ENCODE results near the gene FNDC4. TPM values are rescaled to one million over a fixed set of nuclear protein-coding genes. Genes with fewer than 3 reads are reported as not detected.

Gene FNDC4
- total RNA-seq, 6 experiments from 2014 or later = 3.1 to 6.9 (median 5.4) TPM

DNA sequence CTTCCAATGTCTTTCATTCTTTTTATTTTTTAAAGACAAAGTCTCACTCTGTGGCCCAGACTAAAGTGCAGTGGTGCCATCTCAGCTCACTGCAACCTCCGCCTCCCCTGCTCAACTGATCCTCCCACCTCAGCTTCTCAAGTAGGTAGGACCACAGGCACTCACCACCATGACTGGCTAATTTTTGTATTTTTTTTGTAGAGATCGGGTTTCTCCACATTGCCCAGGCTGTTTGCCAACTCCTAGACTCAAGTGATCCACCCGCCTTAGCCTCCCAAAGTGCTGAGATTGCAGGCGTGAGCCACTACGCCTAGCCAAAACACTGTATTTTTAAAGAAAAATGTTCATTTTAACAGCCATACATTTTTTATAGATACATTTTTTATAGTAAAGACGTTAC is 14.3 kb upstream of the FNDC4 start:
- Mint-ChIP-seq H3K27ac (no peak overlapping the region), H3K27me3 (ENCODE audit: insufficient read depth) (peaks cover 29% of the 10 kb centered on the region), H3K4me3 (no peak overlapping the region), H3K4me1 (ENCODE audit: low read depth) (no peaks in the 10 kb centered on the region), H3K9me3 (no peaks in the 10 kb centered on the region), H3K36me3 (ENCODE audit: low read depth) (no peaks in the 10 kb centered on the region)
- DNase-seq = no peak
- TF ChIP-seq, protein P1, sequence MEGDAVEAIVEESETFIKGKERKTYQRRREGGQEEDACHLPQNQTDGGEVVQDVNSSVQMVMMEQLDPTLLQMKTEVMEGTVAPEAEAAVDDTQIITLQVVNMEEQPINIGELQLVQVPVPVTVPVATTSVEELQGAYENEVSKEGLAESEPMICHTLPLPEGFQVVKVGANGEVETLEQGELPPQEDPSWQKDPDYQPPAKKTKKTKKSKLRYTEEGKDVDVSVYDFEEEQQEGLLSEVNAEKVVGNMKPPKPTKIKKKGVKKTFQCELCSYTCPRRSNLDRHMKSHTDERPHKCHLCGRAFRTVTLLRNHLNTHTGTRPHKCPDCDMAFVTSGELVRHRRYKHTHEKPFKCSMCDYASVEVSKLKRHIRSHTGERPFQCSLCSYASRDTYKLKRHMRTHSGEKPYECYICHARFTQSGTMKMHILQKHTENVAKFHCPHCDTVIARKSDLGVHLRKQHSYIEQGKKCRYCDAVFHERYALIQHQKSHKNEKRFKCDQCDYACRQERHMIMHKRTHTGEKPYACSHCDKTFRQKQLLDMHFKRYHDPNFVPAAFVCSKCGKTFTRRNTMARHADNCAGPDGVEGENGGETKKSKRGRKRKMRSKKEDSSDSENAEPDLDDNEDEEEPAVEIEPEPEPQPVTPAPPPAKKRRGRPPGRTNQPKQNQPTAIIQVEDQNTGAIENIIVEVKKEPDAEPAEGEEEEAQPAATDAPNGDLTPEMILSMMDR (IDR thresholded peaks at IDR 0.05) = no peak

DNA sequence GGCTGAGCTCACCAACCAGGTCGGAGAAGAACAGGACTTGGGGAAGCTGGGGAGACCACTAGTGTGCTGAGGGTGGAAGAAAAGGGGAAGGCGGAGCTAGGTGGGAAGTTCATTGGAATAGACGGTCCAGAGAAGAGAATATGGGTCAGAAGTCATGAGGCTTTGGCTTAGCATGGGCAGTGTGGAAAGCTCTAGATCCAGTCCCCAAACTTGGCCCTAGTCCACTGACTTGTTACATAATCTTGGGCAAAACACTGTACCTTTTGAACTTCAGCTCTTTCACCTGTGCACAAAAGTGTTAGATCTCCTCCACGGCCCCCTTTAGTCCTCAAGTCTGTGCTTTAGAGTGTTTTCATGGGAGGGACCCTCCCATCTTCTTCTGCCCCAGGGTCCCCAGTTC is 12.3 kb upstream of the FNDC4 start:
- Mint-ChIP-seq H3K36me3 (ENCODE audit: low read depth) (no peaks in the 10 kb centered on the region), H3K9me3 (no peaks in the 10 kb centered on the region), H3K4me3 (no peak overlapping the region), H3K27me3 (ENCODE audit: insufficient read depth) (peaks cover 21% of the 10 kb centered on the region), H3K4me1 (ENCODE audit: low read depth) (peaks cover 8% of the 10 kb centered on the region), H3K27ac (no peak overlapping the region)
- TF ChIP-seq, protein P1 (IDR thresholded peaks at IDR 0.05) = no peak
- no peak for DNase-seq

DNA sequence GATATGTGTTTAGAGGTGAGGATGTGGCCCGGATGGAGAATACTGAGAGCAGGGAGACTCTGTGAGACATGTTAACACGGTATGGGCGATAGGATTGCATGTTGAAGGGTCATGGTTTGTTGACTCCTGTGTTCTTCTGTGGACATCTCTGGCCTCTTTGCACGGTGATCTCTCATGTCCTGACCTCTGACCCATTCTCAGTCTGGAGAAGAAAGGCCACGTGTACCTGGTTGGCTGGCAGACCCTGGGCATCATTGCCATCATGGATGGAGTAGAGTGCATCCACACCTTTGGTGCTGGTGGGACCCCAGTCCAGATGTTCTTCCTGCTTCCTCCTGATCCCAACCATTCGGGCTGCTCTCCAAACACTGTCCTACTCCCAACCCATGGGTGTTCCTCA is 11.6 kb upstream of the FNDC4 start:
- no peaks in the 10 kb centered on the region for H3K36me3 Mint-ChIP-seq (ENCODE audit: low read depth)
- H3K4me3 Mint-ChIP-seq = no peak overlapping the region
- no peaks in the 10 kb centered on the region for H3K9me3 Mint-ChIP-seq
- no peak overlapping the region for H3K27ac Mint-ChIP-seq
- TF ChIP-seq, protein P1 (IDR thresholded peaks at IDR 0.05) = no peak
- peaks cover 22% of the 10 kb centered on the region for H3K27me3 Mint-ChIP-seq (ENCODE audit: insufficient read depth)
- peaks cover 8% of the 10 kb centered on the region for H3K4me1 Mint-ChIP-seq (ENCODE audit: low read depth)
- DNase-seq = no peak

DNA sequence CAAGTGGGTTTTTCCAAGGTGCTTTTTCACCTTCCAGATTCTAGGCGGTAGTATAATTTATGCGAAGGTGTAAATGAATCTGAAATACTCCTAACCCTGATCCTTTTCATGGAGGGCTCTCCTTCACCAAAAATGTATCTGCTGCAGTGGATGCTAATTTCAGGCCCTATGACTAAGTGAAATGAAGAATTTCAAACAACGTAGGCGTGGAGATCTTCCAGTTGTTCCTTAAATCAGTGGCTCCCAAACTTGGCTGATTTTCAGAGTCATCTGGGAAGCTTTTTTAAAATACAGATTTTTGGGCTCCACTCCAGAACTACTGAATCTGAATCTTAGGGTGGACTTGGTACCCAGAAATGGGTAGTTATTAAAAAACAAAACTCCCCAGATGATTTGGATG is 7.1 kb upstream of the FNDC4 start:
- H3K36me3 Mint-ChIP-seq (ENCODE audit: low read depth) = no peaks in the 10 kb centered on the region
- TF ChIP-seq, protein P1 (IDR thresholded peaks at IDR 0.05) = no peak
- H3K27me3 Mint-ChIP-seq (ENCODE audit: insufficient read depth) = peaks cover 28% of the 10 kb centered on the region
- DNase-seq = no peak
- H3K4me1 Mint-ChIP-seq (ENCODE audit: low read depth) = peaks cover 13% of the 10 kb centered on the region
- H3K27ac Mint-ChIP-seq = no peak overlapping the region
- H3K4me3 Mint-ChIP-seq = no peak overlapping the region
- H3K9me3 Mint-ChIP-seq = no peaks in the 10 kb centered on the region

DNA sequence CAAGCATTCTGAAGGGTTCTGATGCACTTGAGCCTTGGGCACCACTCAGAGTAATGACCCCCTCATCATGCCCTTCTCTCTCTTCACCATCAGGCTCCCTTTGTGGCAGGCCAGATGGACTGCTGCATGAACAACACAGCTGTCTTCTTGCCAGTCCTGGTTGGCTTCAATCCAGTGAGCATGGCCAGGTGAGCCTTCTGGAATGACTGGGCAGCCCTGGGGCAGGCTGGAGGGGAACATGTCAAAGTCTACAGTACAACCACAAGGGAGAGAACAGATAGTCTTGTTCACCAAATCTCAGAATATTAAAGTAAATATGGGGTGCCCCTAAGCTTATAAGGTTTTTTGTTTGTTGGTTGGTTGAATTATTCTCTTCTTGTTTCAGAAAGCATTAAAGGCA is 6.0 kb upstream of the FNDC4 start:
- Mint-ChIP-seq H3K4me3 (no peak overlapping the region), H3K27ac (no peak overlapping the region), H3K36me3 (ENCODE audit: low read depth) (no peaks in the 10 kb centered on the region), H3K9me3 (no peaks in the 10 kb centered on the region), H3K27me3 (ENCODE audit: insufficient read depth) (peaks cover 25% of the 10 kb centered on the region), H3K4me1 (ENCODE audit: low read depth) (peaks cover 20% of the 10 kb centered on the region)
- TF ChIP-seq, protein P1 (IDR thresholded peaks at IDR 0.05) = no peak
- DNase-seq = no peak

DNA sequence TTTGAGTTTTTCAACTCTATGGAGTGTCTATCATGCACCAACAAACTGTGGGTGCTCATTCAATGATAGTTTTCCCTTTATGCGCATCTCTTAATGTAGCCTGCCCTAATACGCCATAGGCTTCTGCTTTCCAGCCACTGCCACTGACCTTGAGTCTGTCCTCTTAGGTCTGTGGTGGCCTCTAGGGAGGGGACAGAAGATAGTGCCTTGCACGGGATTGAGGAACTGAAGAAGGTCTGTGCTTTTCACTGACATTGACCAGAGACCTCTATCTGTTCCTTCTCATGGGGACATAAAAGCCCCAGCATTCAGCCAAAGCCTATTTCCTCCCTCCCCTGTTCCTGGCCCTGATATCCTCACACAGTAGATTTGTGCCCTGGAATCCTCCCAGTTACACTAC is 4.0 kb upstream of the FNDC4 start:
- DNase-seq = no peak
- H3K27me3 Mint-ChIP-seq (ENCODE audit: insufficient read depth) = peaks cover 23% of the 10 kb centered on the region
- TF ChIP-seq, protein P1 (IDR thresholded peaks at IDR 0.05) = no peak
- H3K4me3 Mint-ChIP-seq = no peak overlapping the region
- H3K4me1 Mint-ChIP-seq (ENCODE audit: low read depth) = peaks cover 27% of the 10 kb centered on the region
- H3K36me3 Mint-ChIP-seq (ENCODE audit: low read depth) = no peaks in the 10 kb centered on the region
- H3K9me3 Mint-ChIP-seq = no peaks in the 10 kb centered on the region
- no peak overlapping the region for H3K27ac Mint-ChIP-seq
